Activated T-cell treated with anti-CD3 and anti-CD28 coated beads, Interleukin-2, amount 50 U/mL, for 1 hour (primary cell): ENCODE data around the gene RASL12.
"Not testable (repeated sequence)": the region's sequence is repeated elsewhere in the genome, so short reads cannot be mapped to it uniquely, and the experiment has no call there.

Experiments used
- DNase-seq: peaks from one replicate; pipeline ENCODE4 v3.0.0-alpha.2; 2020

The RASL12 gene, protein sequence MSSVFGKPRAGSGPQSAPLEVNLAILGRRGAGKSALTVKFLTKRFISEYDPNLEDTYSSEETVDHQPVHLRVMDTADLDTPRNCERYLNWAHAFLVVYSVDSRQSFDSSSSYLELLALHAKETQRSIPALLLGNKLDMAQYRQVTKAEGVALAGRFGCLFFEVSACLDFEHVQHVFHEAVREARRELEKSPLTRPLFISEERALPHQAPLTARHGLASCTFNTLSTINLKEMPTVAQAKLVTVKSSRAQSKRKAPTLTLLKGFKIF

DNA sequence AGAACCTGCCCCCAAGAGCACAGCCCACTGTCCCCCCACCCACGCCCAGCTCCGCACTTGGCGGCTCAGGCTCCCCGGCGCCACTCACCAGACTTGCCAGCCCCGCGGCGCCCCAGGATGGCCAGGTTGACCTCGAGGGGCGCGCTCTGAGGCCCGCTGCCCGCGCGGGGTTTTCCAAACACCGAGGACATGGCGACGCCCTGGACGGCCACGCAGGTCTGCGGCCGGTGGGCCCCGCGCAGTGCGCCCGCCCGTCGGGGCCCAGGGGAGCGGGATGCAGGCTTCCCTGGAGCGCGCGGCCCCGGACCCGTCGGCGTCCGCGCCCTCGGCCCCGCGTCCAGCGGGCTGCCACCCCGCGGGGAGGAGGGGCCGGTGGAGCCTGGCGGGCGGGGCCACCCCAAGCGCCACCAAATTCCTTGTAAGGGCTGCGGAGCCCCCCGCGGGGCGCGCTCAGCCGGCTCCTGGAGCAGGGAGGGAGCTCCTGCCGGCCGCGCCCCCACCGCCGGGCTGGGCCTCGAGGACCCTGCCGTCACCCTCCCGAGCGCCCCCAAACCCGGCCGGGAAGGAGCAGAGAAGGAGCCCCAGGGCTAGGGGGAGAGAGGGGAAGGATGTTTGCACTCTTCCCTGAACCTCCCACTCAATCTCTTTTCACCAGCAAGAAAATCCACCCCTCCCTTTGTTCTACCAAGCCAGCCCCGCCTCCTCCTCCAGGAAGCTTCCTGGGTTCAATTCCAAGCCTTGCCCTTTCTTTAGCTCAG is at the start of gene RASL12:
Gene RASL12 (minus strand): TSS at position 347 of the 758 bp plus-strand sequence. CDS start 156 bp downstream, at position 191.
- no peak for DNase-seq

DNA sequence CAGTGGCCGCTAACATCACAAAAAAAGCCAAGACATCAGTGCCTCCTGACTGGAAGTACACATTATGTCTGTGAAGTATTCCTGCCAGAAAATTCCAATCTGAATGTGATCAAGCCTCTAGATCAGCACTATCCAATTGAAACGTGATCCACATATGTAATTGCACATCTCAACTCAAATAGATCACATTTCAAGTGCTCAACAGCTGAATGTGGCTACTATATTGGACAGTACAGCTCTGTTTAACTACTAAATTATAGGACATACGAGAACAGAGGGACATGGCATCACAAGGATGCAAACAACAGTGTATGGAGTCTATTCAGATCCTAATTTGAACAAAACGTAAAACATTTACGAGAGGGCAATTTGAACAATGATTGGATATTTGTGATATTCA is 47.8 kb upstream of the RASL12 start:
- DNase-seq = no peak

DNA sequence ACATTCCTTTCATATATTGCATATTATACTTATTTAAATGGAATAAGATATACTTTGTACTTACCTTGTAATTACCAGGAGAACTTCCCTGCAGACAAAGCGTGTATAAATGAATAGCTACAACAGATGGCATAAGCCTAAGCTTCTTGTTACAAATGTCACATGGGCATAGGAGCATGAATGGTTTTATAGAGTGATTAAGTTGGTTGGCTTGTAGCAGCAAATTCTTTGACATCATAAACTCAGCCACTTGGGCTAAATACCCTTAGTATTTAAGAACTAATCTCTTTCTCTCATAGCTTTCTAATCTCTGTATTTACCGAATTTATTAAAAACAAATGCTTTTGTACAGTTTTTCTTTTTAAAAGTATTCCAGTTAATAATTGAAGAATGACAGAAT is 47.3 kb upstream of the RASL12 start, which contains the start of gene UBAP1L:
Gene UBAP1L (minus strand): TSS at position 115 of the 400 bp plus-strand sequence. CDS start 8,985 bp downstream, outside the sequence.
- DNase-seq = no peak

DNA sequence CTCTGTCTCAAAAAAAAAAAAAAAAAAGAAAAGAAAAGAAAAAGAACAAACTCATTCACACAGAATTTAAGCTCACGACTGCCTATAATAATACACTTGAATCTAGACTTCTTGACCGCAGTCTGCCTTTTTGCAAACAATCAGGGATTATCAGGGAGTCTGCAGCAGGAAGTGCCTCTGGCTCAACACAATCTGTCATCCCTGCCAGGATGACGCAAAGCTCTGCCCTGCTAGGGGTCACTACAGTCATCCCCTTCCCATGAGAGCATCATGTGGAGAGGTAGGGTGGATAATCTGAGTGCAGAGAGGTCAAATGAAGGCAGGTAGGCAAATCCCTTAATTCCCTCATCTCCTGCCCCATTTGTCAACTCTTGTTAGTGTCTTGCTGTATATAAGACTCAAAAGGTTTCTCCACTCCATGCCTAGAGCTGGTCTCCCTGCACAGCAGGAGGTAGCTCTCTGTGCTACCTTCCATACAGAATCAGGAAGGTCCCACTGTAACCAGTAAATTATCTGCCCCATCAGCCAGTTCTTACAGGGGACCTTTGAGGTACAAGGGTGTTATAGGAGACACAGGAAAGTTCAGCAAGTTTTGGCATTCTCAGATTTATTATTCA is 43.0 kb upstream of the RASL12 start:
- DNase-seq = no peak

DNA sequence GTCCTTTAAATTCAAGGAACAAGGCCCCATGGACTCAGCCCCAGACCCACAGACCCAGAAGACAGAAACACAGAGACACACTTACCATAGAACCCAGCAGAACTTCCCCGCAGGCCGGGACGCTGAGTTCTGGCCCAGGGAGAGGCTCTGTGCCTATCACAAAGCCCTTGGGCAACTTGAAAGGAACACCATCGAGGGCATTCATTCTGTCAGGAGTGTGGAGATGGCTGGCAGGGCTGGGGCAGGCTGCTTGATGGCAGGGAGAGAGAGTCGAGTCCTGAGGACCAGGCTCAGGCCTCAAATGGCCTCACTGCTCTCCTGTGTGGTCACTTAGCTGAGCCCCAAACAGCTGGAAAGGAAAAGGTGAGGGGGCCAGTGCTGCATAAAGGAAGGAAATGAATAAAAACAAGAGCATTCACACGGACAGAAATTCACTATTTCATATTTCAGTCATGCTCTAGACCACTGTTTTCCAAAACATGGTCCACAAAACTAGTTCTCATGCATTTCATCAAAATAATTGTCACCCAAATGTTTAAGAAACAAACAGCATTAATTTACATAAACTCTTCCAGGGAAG is 38.3 kb upstream of the RASL12 start:
- DNase-seq = no peak

DNA sequence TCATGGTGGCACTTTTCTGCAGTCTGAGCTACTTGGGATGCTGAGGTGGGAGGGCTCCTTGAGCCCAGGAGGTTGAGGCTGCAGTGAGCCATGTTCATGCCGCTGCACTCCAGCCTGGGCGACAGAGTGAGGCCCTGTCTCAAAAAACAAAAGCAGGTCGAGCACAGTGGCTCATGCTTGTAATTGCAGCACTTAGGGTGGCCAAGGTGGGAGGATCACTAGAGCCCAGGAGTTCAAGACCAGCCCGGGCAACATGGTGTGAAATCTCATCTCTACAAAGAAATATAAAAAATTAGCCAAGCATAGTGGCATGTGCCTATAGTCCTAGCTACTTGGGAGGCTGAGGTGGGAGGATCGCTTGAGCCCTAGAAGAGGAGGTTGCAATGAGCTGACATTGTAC is 37.2 kb upstream of the RASL12 start:
- DNase-seq = no peak

DNA sequence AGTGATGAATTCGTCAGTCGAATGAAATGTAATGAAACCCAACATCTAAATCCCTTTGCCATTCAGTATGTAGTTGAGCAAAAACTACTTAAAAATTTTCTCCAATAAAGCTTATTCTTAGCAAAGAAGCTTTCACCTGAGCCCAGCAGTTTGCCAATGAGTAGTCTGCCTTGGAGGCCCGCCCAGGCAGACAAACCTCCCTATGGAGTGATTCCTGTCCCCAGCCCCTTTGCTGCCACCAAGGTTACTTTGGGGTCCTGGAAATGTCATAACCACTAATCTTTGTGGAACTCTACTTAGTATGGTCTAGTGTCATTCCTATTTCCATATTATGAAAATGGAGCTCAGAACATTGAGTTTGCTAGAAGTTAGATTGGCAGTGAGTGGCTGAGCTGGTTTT is 35.1 kb upstream of the RASL12 start:
- DNase-seq = no peak

DNA sequence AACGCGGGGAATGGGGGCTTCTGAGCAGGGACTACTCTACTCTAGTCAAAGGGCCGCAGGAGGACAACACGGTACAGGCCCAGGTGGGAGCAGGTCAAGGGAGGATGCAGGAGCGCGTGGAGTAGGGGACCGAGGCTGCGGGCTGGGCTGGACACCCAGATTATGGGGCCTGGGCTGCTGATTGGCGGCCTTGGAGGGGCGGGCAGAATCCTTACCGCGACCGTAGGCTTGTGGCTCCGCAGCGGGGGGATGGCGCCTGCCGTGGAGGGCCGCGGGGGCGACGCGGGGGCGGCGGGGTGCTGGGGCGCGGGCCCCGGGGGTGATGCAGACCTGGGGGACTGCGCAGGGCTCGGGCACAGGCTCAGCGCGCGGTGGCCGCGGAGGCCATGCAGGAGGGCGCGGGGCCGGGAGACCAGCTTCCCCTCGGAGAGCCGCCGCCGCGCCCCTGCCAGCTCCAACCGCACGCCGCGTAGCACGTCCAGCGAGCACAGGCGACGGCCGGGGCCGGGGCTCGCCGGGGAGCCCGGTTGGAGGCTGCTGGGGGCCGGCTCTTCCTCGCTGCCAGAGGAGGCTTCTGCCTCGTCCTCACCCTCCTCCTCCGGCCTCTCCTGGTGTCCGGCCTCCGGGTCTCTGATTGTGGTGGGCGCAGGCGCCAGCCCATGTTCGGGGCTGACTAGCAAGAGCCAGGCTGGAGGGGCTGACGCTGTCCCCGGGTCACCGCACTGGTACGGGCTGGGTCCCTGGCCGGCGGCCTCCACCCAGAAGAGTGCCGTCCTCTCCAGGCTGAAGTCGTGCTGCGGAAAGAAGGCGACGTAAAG is 34.3 kb upstream of the RASL12 start:
- no peak for DNase-seq

DNA sequence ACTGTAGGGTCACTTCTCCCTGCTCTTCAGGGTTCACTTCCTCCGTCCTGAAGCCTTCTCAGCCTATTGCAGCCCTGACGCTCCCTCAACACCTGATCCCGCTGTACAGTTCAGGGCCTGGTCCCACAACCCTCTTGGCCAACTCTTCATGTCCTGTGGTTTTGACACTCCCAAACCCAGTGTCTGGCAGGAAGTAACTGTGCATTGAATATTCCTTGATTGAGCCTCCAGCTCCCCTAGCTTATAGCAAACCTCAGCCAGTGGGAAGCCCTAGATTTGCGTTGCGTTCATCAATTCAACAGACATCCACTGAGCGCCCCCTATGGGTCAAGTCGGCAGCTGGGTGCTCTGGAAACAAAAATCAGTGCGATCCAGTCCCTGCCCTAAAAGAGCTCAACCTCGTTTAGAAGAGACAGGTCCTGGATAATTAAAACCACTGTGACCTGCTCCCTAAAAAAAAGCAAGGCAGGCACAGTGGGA is 33.7 kb upstream of the RASL12 start:
- DNase-seq = peak; percentile 56

DNA sequence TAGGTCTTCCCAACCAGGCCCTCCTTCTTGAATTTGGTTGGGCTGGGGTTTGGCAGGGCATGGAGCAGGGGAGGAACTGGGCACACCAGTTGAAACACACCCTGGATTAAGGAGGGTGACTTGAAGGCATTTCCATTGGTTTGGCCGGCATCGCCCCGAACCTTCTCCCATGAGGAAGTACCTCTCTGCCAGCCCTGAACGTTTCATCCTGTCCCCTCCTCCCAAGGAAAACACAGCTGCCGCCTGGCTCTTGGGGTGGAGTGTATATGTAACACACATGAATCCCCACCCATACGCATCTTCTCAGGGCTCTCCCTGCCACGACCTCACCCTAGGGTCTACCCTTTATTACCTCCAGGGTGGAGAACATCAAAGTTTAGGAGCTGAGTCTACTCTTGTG is 32.7 kb upstream of the RASL12 start:
- no peak for DNase-seq

DNA sequence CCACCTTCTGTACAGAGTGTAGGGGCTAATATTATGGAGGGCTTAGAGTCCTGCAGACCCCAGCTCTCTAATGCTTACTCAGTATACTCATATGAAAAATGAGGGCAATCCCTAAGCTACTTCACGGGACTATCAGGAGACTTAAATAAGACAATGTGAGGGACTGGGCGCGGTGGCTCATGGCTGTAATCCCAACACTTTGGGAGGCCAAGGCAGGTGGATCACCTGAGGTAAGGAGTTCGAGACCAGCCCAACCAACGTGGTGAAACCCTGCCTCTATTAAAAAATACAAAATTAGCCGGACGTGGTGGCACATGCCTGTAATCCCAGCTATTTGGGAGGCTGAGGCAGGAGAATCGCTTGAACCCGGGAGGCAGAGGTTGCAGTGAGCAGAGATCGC is 32.0 kb upstream of the RASL12 start:
- not testable (repeated sequence) for DNase-seq

DNA sequence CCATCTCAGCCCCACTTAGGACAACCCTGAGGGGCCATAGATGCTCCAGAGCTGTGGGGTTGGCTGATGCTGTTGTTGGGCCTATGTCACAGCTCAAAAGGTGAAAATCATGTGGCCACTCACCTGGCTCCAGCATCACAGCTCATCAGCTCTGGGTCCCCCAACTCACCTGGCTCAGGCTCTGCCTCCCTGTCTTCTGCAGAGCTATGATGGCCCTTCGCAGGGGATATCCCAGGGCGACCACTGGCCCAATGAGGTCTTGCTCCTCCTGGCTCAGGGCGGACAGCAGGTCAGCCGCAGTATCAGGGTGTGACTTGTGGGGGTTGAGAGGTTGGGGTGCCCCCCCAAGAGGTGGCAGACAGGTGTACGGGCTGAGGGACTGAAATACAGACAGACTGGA is 31.5 kb upstream of the RASL12 start:
- no peak for DNase-seq

DNA sequence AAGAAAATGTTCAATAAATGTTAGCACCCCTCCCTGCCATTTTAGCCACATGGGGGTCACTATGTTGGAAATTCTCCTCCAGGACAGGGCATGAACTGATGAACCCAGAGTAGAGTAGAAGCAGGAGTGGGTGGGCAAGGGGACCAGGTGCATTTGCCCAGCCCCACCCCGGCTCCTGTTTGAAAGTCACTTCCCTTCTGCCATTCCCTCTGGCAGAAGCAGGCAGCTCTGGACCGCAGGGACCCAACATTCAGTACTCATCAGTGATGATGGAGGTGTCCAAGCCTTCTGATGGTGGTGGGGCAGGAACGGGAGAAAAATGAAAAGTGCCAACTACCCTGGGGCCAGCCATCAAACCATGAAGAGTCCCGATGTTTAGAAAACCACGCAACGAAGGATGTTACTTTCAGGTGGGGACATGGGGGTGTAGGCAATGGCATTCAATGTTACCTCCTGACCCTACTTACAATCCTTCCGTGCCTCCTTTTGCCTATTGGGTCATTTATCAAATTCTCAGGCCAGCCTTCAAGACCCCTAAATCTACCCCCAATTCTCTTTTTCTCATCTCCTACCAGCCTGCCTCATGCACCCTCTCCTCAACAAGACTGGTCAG is 30.0 kb upstream of the RASL12 start:
- DNase-seq = no peak

DNA sequence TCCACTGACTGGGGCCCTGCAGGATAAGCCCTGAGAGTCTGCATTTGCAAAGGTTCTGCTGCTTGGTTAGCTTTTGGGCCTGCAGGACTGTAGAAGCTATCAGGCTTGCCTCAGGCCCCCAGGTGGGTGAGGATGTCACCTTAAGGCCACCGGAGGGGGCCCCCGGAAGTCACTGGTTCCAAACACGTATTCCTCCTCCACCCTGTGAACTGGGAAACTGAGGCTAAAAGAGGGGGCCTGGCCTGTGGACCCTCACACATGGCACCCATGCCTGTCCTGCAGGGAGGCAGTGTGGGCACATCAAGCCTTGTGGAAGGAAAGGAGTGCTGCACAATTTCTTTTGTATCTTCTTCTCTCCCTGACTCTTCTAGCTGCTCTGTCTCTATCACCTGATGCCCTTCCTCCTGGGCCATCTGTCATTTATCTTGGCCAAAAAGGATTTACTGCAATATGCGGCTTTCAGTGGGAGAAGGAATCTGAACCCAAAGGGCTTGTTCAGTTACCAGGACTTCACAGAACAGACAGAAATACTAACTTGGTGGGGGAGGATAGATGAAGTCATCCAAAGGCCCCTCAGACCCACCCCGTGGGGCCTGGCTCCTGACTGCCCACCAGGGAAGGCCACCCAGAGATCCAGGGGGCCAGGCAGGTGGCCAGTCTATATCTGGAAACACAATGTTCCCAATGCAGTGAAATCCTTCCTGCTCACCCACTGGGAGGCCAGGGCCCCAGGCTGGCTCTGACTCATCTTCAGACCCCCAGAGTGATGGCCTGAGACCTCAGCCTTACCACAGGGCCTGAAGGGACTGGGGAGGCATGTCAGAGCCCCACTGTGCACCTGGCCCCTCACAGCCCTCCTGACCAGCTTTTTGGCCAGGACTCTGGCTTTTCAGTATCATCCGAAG is 28.9 kb upstream of the RASL12 start:
- no peak for DNase-seq

DNA sequence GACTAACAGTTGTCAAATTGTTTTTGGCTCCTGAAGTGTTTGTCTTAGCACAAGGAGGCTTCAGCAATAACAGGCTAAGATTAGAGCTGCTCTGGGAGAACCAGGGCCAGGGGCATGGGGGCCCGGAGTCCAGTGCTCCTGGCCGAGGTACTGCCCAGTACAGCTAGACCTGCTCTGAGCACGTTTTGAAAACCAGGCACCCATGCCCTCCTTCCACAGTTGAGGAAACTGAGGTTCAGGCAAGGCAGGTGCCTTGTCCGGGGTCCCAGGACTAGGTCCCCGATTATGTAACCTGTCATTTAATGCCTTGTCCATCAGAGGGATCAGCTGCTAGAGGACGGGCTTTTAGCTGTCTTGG is 27.9 kb upstream of the RASL12 start:
- no peak for DNase-seq

DNA sequence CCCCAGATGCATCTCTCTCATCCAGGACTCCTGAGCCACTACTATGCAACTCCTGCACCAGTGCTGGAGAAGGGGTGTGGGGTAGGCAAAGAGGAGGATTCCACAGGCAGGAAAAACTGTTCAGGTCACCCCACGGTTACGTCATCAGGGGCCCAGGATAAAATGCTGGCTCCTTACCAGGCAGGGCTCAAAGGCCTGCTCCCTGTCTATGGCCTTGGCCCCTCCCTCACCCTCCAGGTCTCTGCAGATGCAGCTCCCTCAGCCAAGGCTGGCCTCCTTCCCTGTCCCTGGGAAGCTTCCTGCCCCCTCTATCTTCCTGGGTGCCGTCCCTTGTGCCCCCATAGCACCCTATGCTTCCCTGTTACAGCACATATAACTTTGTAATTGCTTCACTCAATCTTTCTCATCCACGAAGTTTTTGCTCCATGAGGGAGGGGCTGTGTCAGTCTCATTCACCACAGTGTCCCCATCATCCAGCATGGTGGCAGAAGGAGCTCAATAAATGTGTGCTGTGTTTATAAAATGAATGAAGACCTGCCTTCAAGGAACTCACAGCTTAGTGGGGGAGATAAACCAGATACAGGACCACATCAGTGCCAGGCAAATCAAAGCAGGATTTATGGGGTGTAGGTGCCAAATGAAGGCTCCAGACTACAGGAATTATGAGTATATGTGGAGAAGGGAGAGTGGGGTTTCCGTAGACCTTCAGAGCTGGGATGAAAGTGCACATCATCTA is 27.4 kb upstream of the RASL12 start:
- DNase-seq = no peak

DNA sequence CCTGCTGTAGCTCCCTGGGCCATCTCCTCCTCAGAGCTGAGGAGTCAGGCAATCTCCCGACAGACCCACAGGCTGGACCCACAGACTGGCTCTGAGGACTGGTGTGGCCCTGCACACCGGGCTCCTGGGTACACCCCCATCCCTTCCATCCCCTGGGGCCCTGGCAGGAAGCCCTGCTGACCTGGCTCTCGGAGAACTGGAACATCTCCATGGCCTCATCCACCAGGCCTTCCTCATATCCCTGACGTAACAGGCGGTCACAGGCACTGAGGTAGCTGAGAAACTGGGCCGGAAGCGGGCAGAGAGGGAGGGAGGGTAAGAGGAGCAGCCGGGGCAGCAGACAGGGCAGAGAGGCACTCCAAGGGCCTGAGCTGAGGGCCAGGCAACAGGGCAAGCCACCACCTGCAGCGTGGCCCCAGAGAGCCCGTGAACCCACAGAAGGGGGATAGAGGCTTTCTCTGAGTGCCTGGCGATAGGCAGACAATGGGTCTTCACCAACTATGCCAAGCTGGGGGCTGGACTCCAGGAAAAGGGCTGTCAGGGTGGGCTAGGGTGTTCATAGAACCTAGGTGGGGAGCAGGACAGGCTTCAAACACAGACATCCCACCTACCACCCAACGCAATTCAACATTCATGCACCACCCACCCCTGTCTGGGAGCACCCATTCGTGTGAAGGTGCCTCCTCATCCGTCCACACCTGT is 26.7 kb upstream of the RASL12 start:
- no peak for DNase-seq

DNA sequence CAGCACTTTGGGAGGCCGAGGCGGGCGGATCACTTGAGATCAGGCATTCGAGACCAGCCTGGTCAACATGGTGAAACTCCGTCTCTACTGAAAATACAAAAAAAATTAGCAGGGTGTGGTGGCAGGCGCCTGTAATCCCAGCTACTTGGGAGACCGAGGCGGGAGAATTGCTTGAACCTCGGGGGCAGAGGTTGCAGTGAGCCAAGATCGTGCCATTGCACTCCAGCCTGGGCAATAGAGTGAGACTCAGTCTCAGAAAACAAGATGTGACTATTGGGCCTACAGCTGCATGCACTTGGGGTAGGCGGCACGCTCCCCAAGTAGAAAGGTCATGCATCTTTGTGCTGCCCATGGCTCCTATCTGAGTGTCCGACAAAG is 26.0 kb upstream of the RASL12 start:
- not testable (repeated sequence) for DNase-seq

DNA sequence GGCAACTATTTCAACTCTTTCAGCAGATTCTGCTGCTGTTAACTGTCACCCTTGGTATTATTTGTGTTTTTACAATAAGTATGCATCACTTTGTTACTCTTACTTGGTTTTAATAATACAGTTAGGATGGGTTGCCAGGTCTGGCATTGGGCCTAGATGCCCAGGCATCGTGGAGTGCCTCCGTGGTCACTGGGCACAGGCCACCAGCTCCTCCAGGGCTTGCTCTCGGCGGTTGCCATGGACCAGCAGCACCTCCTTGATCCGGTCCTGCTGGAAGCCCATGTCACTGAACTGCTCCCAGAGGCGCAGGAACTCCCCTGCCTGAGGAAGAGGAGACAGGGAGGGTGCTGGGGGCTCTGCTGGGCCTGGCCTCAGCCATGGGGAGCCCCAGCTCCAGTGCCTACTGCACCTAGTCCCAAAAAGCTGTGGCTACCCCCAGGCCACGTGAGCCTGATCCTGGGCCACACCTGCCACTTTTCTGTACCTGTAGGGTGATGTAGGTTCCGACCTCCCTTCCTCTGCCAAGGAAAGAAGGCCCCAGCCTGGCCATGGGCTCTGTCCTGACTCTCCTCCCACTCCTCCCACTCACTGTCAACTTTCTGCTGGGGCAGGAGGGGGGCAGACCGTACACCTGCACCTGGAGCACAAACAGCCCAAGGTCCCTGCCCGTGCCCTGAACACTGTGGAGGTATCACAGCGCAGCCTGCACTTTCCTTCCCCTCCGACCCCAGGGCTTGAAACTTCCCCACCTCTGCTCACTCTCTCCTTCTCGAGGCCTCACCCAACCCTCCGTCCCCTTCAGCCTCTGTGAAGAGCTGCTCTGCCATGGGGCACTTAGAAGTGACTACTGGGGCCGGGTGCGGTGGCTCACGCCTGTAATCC is 25.4 kb upstream of the RASL12 start:
- DNase-seq = no peak
